HG03039 (cell line): Measurements from ENCODE around the gene EVL.
"Not testable (repeated sequence)": the region's sequence is repeated elsewhere in the genome, so short reads cannot be mapped to it uniquely, and the experiment has no call there.

Experiments used
- ATAC-seq: cut with Tn5 transposase; IDR thresholded peaks from one replicate; pipeline ENCODE4 v1.9.1; 2021; ENCODE audit warnings: mild to moderate bottlenecking, moderate library complexity; ENCODE audit not compliant: unreplicated experiment

EVL gene

GRCh38 chr14:100065111-100065871 is at the start of gene EVL:
EVL (plus strand) TSS chr14:100065422; CDS start chr14:100065501, 79 bp downstream.
- ATAC-seq = peak; percentile 36

GRCh38 chr14:100017553-100017952 is 47.7 kb upstream of the EVL start:
- no peak for ATAC-seq

- no peak for ATAC-seq
Observed at GRCh38 chr14:100018054-100018453, 47.2 kb upstream of the EVL start.

- no peak for ATAC-seq
Observed at GRCh38 chr14:100018482-100018881, 46.7 kb upstream of the EVL start.

GRCh38 chr14:100019156-100019744 is 46.0 kb upstream of the EVL start:
- ATAC-seq = no peak

GRCh38 chr14:100020629-100021028 is 44.6 kb upstream of the EVL start:
- no peak for ATAC-seq

GRCh38 chr14:100022772-100023451 is 42.3 kb upstream of the EVL start:
- ATAC-seq = no peak

GRCh38 chr14:100025111-100025510 is 40.1 kb upstream of the EVL start:
- ATAC-seq = peak; percentile 53

GRCh38 chr14:100027771-100028490 is 37.3 kb upstream of the EVL start:
- ATAC-seq = no peak

- no peak for ATAC-seq
Observed at GRCh38 chr14:100028990-100029677, 36.1 kb upstream of the EVL start.

GRCh38 chr14:100030006-100030405 is 35.2 kb upstream of the EVL start:
- not testable (repeated sequence) for ATAC-seq

- no peak for ATAC-seq
Observed at GRCh38 chr14:100030452-100031153, 34.6 kb upstream of the EVL start.

- ATAC-seq = no peak
Observed at GRCh38 chr14:100031506-100032281, 33.5 kb upstream of the EVL start.

GRCh38 chr14:100032738-100033137 is 32.5 kb upstream of the EVL start:
- ATAC-seq = no peak

GRCh38 chr14:100033347-100034075 is 31.7 kb upstream of the EVL start:
- no peak for ATAC-seq

- no peak for ATAC-seq
Observed at GRCh38 chr14:100034468-100034867, 30.8 kb upstream of the EVL start.

- ATAC-seq = no peak
Observed at GRCh38 chr14:100034961-100035500, 30.2 kb upstream of the EVL start.

GRCh38 chr14:100035700-100036099 is 29.5 kb upstream of the EVL start:
- ATAC-seq = no peak
